ENCODE data around the gene OSTC.

OSTC gene

DNA sequence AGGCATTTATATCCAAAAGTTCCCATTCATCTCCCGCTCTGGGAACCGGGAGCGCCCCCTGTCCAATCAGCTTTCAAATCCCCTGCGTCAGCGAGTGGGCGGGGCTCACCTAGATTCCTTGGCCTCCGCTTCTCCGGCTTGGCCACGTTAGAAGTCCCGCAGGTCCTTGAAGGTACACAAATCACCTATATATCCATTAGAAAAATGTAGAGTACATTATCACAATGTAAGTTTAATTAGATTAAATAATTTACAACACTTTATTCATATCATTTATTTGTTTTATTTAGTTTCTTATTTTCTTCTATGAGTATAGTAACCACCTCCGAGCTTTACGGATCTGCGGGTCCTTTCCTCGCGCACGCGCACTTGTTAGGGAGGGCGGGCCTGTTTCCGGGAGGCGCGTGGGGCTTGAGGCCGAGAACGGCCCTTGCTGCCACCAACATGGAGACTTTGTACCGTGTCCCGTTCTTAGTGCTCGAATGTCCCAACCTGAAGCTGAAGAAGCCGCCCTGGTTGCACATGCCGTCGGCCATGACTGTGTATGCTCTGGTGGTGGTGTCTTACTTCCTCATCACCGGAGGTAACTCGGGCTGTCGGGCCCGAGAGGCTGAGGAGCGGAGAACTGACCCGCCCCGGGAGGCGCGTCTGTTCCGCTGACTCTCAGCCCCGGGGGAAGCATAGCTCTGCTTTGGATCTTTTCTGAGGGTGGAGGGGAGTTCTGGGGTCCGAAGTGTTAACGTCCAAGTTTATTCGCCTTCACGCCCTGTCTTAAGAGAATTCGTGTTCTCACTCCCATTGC is at the start of gene OSTC:
Gene OSTC (plus strand): TSS at position 388 of the 802 bp plus-strand sequence. CDS start 57 bp downstream, at position 445.
- in situ Hi-C loops (cut with MboI; ENCODE audit: low sequenced_read_pairs) = no loop called here

GRCh38 chr4:108601106-108601505 is 49.3 kb upstream of the OSTC start:
- in situ Hi-C loops (cut with MboI; ENCODE audit: low sequenced_read_pairs) = no loop called here

GRCh38 chr4:108601532-108601931 is 48.9 kb upstream of the OSTC start:
- in situ Hi-C loops (cut with MboI; ENCODE audit: low sequenced_read_pairs) = no loop called here

DNA sequence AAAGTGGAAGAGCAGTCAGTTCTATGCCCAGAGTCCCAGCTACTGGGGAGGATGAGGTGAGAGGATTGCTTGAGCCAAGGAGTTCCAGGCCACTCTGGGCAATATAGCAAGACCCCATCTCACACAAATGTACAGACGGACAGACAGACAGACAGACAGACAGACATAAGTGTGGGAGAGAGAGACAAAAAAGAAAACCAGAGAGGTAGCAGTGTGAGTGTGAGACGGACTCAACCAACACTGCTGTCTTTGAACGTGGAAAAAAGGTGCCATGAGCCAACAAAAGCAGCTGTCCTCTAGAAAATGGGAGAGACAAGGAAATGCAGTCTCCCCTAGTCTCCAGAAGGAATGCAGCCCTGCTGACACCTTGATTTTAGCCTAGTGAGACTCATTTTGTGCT is 48.2 kb upstream of the OSTC start:
- in situ Hi-C loops (cut with MboI; ENCODE audit: low sequenced_read_pairs) = no loop called here

DNA sequence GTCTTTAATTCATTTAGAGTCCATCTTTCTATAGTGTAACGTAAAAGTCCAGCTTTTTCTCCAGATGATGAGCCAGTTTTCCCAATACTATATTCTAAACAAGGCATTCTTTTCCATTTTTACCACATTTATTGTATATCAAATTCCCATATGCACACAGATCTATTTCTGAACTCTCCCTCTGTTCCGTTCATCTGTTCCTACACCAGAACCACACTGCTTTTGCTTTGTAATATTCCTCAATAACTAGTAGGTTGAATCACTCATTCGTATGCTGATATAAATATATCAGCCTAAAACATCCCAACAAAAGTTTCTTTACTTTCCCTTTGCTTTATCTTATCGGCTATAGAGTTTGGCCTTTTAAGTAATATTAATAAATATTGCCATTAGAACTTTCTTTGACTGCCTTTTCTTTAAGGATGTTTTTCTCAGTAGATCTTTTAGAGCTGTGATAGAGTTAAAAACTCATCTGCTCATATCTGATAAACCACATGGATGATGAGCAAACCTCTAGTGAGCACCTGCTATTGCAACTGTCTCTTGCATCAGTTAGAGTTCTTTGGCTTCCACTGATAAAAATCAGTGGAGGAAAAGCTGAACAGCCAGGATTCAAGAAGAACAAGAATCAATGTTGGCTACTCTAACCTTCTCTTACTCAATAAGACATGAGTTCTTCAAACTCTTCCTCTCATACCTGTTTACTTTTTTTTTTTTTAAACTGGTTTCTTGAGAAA is 43.2 kb upstream of the OSTC start:
- in situ Hi-C loops (cut with MboI; ENCODE audit: low sequenced_read_pairs) = no loop called here

- in situ Hi-C loops (cut with MboI; ENCODE audit: low sequenced_read_pairs) = no loop called here
These were observed 39.0 kb upstream of the OSTC start for GRCh38 chr4:108611365-108611764.

DNA sequence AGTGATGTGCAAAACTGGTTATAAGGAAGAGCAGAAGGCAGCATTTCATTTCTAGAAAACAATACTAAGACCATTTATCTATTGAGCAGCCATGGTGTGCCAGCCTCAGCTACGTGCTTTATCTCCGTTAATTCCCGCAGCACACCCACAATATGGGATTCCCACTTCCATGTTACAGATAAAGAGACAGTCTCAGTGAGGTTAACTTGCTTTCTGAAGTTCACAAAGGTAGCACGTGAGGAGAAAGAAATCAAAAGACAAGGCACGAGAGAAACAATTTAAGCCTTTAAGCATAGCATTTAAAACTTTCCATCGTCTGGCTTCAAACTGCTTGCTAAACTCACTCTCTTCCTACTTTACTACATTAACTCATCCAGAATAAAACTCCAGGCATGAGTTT is 38.0 kb upstream of the OSTC start:
- in situ Hi-C loops (cut with MboI; ENCODE audit: low sequenced_read_pairs) = no loop called here

DNA sequence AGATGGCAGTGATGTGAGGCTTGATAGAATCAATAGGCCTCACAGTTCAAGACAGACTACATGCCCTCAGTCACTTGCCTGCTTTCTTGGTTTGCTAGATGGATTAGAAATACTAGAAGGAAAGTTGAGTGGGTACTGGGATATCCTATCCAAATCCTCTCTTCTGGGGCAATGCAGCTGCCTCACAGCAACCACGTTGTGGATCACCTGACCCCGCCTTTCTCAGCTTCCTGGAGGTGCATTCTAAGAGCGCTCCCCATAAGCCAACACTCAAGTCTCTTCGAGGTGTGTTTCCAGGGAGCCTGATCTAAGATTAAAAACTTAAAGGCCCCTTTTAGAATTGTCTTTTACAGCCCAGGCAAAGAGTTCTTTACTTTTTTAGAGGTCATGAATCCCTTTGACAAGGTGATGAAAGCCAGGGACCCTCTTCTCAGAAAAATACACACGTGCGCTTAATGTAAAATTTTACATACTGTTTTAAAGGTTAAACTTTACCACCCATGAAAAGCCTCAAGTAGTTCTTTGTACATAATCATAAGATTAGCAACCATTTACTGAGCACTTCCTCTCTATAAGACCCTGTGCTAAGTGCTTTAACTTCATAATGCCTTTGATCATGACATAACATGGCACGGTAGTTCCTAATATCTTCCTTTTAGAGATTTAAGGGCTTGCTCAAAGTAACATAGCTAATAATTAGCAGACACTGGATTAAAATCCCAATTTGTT is 30.9 kb upstream of the OSTC start:
- in situ Hi-C loops (cut with MboI; ENCODE audit: low sequenced_read_pairs) = no loop called here

DNA sequence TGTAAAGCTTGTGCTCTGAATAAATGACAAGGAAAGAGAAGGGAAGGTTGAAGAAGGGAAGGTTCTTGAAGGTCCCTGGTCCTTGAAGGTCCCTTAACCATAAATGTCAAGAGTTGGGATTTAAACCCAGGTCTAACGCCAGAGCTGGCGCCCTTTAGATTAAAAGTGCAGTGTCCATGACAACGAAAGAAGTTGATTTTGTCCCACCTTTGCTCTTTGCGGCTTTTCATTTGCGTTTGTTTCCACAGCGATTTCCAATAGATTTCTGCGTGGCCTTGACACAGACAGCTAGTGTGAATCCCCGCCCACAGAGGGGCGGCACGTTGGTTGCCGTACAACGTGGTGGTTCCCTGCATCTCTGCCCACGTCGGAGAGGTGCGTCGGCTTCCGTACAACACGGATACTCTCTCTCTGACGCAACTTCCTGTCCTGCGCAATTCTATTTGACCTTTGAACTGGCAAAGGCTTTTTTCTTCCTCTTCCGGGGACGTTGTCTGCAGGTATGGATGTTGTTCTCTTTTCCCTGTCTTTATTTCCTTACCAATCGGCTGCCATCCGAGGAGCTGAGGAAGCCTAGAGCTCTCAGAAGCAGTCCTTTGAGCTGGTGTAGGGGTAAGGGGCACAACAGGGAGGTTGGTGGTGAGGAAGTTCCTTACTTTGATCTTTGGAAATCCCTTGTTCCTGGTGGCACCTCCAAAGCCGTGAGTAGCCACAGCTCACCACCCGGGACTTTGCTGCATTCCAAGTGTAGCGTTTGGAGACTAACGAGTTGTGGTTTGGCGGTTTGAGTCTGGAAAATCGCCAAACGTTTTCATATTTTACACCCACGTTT is 30.1 kb upstream of the OSTC start, which contains the start of gene RPL34:
Gene RPL34 (plus strand): TSS at position 476 of the 832 bp plus-strand sequence. CDS start 1,384 bp downstream, outside the sequence.
- in situ Hi-C loops (cut with MboI; ENCODE audit: low sequenced_read_pairs) = no loop called here

DNA sequence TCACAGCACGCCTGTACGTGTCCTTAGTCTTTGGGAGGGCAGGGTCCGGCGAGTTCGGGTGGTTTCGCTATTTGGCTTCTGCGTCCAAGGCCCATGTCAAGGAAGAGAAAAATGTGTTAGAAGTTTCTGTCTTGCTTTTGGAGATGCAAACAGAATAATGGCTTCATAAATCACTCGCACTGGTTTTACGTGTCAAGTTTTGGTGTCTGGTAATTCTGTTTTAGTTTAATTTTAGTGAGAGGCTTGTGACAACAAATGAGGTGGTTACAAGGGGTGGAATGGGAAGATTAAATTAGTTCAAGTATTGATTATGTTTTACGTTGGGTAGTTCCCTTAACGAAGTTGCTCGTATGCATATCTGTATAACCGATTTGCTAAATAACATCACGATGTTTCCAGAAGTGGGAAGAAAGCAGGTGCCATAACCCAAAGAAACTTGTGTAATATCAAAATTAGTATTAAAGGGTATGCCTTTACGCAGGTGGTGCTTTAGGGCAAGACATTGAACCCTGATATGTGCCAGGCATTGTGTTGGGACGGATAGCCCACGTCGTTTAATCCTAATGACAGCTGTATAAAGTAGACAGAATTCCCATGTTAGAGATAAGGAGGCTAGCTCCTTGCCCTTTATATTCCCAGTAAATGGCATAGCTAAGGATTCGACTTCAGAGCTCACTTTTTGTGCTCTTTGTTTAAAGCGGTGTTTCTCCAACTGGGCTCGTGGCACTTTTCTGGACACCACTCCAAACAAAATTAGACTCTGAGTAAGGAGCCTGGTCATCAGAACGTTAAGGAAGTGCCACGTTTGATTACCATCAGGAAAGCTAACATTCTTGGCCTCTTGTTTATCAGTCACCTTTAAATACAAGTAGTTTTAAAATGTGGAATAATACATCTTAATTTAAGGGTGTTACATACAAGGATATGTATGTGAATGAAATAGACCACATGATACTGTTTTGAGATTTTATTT is 29.2 kb upstream of the OSTC start:
- in situ Hi-C loops (cut with MboI; ENCODE audit: low sequenced_read_pairs) = no loop called here

- in situ Hi-C loops (cut with MboI; ENCODE audit: low sequenced_read_pairs) = no loop called here
These were observed 28.4 kb upstream of the OSTC start for GRCh38 chr4:108622022-108622421.

DNA sequence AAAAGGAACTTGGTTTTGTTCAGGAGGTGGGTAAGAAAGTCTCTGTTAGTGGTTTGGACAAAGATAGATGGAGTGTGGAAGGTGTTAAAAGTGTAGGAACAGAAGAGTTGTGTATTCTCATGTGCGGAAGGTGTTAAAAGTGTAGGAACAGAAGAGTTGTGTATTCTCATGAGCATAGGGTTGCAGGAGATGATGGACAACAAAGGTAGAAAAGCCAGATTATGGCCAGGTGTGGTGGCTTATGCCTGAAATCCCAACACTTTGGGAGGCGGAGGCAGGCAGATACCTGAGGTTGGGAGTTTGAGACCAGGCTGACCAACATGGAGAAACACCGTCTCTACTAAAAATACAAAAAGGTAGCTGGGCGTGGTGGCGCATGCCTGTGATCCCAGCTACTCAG is 27.6 kb upstream of the OSTC start:
- in situ Hi-C loops (cut with MboI; ENCODE audit: low sequenced_read_pairs) = no loop called here

GRCh38 chr4:108624263-108625056 is 25.9 kb upstream of the OSTC start:
- in situ Hi-C loops (cut with MboI; ENCODE audit: low sequenced_read_pairs) = no loop called here

- in situ Hi-C loops (cut with MboI; ENCODE audit: low sequenced_read_pairs) = no loop called here
These were observed 24.3 kb upstream of the OSTC start for GRCh38 chr4:108626056-108626455.

DNA sequence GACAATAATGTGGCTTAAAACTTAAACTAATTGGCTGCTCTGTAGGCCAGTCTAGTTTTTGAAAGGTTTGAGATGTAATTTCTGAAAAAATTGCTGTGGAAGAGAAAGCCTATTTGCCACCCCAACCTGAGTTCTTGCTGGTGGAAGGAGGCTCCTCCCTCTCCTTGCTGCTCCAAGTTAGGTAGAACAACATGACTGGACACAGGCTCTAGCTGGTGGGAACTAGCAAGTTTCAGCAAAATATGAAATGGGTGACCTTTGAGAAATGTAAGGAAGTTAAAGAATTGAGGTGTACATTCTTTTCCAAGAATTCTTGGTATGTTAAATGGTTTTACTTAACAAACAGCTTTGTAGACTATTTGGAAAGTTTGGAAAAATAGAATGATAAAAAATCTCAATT is 22.0 kb upstream of the OSTC start:
- in situ Hi-C loops (cut with MboI; ENCODE audit: low sequenced_read_pairs) = no loop called here

- in situ Hi-C loops (cut with MboI; ENCODE audit: low sequenced_read_pairs) = no loop called here
These were observed 15.2 kb upstream of the OSTC start for GRCh38 chr4:108635070-108635655.

- in situ Hi-C loops (cut with MboI; ENCODE audit: low sequenced_read_pairs) = no loop called here
These were observed 14.2 kb upstream of the OSTC start for GRCh38 chr4:108636246-108636645.

DNA sequence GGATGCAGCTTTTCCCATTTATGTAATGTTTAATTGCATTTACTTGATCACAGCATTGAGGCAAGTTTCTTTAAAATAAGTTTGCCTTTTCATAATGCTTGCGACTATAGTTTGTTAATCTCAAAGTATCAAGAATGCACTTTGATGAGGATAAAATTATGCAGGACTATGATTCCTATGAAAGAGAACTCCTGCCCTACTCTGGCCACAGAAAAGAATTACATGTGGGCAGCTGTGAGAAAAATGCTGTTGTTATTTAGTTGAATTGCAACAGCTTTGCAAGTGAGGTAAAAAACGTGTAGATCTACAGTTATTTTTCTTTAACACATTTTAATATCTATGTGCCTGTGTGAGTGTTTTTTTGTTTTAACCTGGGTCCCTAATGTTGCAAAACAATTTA is 12.5 kb upstream of the OSTC start:
- in situ Hi-C loops (cut with MboI; ENCODE audit: low sequenced_read_pairs) = no loop called here
